HCT116 (cell line): ENCODE data around the gene BRD9. TPM values are rescaled to one million over a fixed set of nuclear protein-coding genes. Genes with fewer than 3 reads are reported as not detected.
"Not testable (repeated sequence)": the region's sequence is repeated elsewhere in the genome, so short reads cannot be mapped to it uniquely, and the experiment has no call there.

Experiments
- ATAC-seq: fragments of 200-7000 bp; cut with Tn5 transposase; 2 replicates; pipeline ENCODE4 v1.9.1; 2020; ENCODE audit warnings: mild to moderate bottlenecking, moderate library complexity
- BruUV-seq: library from RNA; stranded (reverse); fragments of 400-500 nt; replicated peaks from 2 replicates; lab custom pipeline; 2021; lab: Mats Ljungman, UMichigan
- CTCF ChIA-PET: fragments of 300-600 bp; sonication (Branson Sonifier 250); formaldehyde crosslinking; loops from one replicate; lab custom pipeline; 2021; ENCODE audit warnings: antibody characterized with exemption; lab: Charles Lee
- POLR2A ChIA-PET: fragments of 300-600, 350-600 bp; sonication (Branson Sonifier 250); formaldehyde crosslinking; loops from one replicate; lab custom pipeline; 2021; ENCODE audit warnings: antibody characterized with exemption; lab: Charles Lee
- RAD21 ChIA-PET, 2 experiments: fragments of 300-600 bp; sonication (Branson Sonifier 250); formaldehyde crosslinking; loops; one replicate each; lab custom pipeline; 2023; ENCODE audit warnings: low total read pairs in 2 of 2; ENCODE audit not compliant: uncharacterized antibody in 2 of 2, unreplicated experiment in 2 of 2, low non-redundant PET in 1 of 2; lab: Charles Lee
- DNase-seq: peaks from one replicate; pipeline ENCODE4 v3.0.0-alpha.2; 2010; ENCODE audit warnings: low read depth, low spot score
- H2AFZ ChIP-seq: fragments of 200-600 bp; shearing (Covaris generic), sonication (generic); 2 replicates; pipeline ENCODE4 v1.6.1; 2017; ENCODE audit warnings: low read depth, mixed run types, mixed read lengths, antibody characterized with exemption, low read length; ENCODE audit not compliant: poor library complexity, severe bottlenecking
- H3K27ac ChIP-seq: 2 replicates; pipeline ENCODE4 v1.5.1; 2012; ENCODE audit warnings: low read depth, low read length
- H3K27me3 ChIP-seq: fragments of 200-600 bp; sonication (generic); 2 replicates; pipeline ENCODE4 v1.6.1; 2016; ENCODE audit warnings: mixed run types, low read length, mixed read lengths; ENCODE audit not compliant: insufficient read depth
- H3K36me3 ChIP-seq, 2 experiments: fragments of 200-500 bp in 1 of 2; fragments of 200-600 bp in 1 of 2; sonication (Bioruptor generic) in 1 of 2; sonication (generic) in 1 of 2; 2 replicates each; pipeline versions ENCODE4 v1.5.1 to v1.6.1; 2014 to 2016; ENCODE audit warnings: low read length in 2 of 2, inconsistent platforms in 1 of 2, mixed read lengths in 1 of 2, mixed run types in 1 of 2; ENCODE audit not compliant: insufficient read depth in 2 of 2, control insufficient read depth in 1 of 2
- H3K4me1 ChIP-seq, 2 experiments: fragments of 200-600 bp in 1 of 2; sonication (generic) in 1 of 2; 2 replicates each; pipeline versions ENCODE4 v1.5.1 to v1.6.1; 2012 to 2017; ENCODE audit warnings: low read length in 2 of 2, inconsistent platforms in 1 of 2, mild to moderate bottlenecking in 1 of 2, mixed read lengths in 1 of 2, mixed run types in 1 of 2, moderate library complexity in 1 of 2; ENCODE audit not compliant: insufficient read depth in 2 of 2, control insufficient read depth in 1 of 2
- H3K4me2 ChIP-seq: fragments of 200-600 bp; sonication (generic); 2 replicates; pipeline ENCODE4 v1.6.1; 2017; ENCODE audit warnings: mixed run types, low read length, mixed read lengths
- H3K4me3 ChIP-seq, 2 experiments: fragments of 200-600 bp in 1 of 2; sonication (generic) in 1 of 2; replicated peaks in 1 of 2; 2 replicates each; pipeline ENCODE4 v1.5.1; 2011 to 2016; ENCODE audit warnings: low read length in 2 of 2, control low read depth in 1 of 2, low read depth in 1 of 2, mild to moderate bottlenecking in 1 of 2, mixed read lengths in 1 of 2, mixed run types in 1 of 2
- H3K79me2 ChIP-seq: fragments of 200-600 bp; sonication (generic); 2 replicates; pipeline ENCODE4 v1.6.1; 2017; ENCODE audit warnings: mild to moderate bottlenecking, mixed run types, low read length, moderate library complexity, mixed read lengths; ENCODE audit not compliant: insufficient read depth
- H3K9ac ChIP-seq: fragments of 200-600 bp; sonication (generic); 2 replicates; pipeline ENCODE4 v1.6.1; 2016; ENCODE audit warnings: low read length, mixed read lengths
- H3K9me2 ChIP-seq: fragments of 200-600 bp; sonication (generic), shearing (Covaris generic); 2 replicates; pipeline ENCODE4 v1.6.1; 2017; ENCODE audit warnings: mixed run types, mild to moderate bottlenecking, moderate library complexity; ENCODE audit not compliant: insufficient read depth
- H3K9me3 ChIP-seq, 2 experiments: fragments of 200-500 bp in 1 of 2; fragments of 200-600 bp in 1 of 2; sonication (Bioruptor generic) in 1 of 2; sonication (generic) in 1 of 2; 2 replicates each; pipeline ENCODE4 v1.6.1; 2014 to 2017; ENCODE audit warnings: low read length in 2 of 2, mixed read lengths in 2 of 2, inconsistent platforms in 1 of 2, low read depth in 1 of 2, mild to moderate bottlenecking in 1 of 2, mixed run types in 1 of 2, moderate library complexity in 1 of 2; ENCODE audit not compliant: control insufficient read depth in 1 of 2, insufficient read depth in 1 of 2
- H4K20me1 ChIP-seq: fragments of 200-600 bp; sonication (generic), shearing (Covaris generic); 2 replicates; pipeline ENCODE4 v1.6.1; 2017; ENCODE audit warnings: mixed run types, mild to moderate bottlenecking, moderate library complexity; ENCODE audit not compliant: insufficient read depth
- CBX3 ChIP-seq: IDR thresholded peaks from 2 replicates; pipeline ENCODE4 v1.6.1; 2012; ENCODE audit warnings: low read depth
- EGR1 ChIP-seq: IDR thresholded peaks from 2 replicates; pipeline ENCODE4 v1.6.1; 2012; ENCODE audit warnings: low read depth
- EZH2phosphoT487 ChIP-seq: fragments of 200-600 bp; IDR thresholded peaks from 2 replicates; pipeline ENCODE4 v1.6.1; 2018; ENCODE audit warnings: antibody characterized with exemption, borderline replicate concordance
- FOSL1 ChIP-seq: IDR thresholded peaks from 2 replicates; pipeline ENCODE4 v1.6.1; 2012; ENCODE audit warnings: low read depth
- JUND ChIP-seq: IDR thresholded peaks from 2 replicates; pipeline ENCODE4 v1.6.1; 2012
- POLR2A ChIP-seq: IDR thresholded peaks from 2 replicates; pipeline ENCODE4 v1.7.0; 2011; ENCODE audit warnings: borderline replicate concordance; ENCODE audit not compliant: insufficient read depth, insufficient read length; ENCODE audit errors: extremely low read depth
- POLR2AphosphoS5 ChIP-seq: IDR thresholded peaks from 2 replicates; pipeline ENCODE4 v1.6.1; 2011; ENCODE audit warnings: mild to moderate bottlenecking, low read depth, low read length, moderate library complexity
- SP1 ChIP-seq: IDR thresholded peaks from 2 replicates; pipeline ENCODE4 v1.6.1; 2012; ENCODE audit warnings: low read depth
- YY1 ChIP-seq: IDR thresholded peaks from 2 replicates; pipeline ENCODE4 v1.6.1; 2011; ENCODE audit warnings: low read length, low read depth, moderate library complexity, mild to moderate bottlenecking; ENCODE audit not compliant: insufficient replicate concordance; ENCODE audit errors: extremely low read depth
- ZFX ChIP-seq: fragments of 450-650 bp; IDR thresholded peaks from 2 replicates; pipeline ENCODE4 v1.6.1; 2017
- intact Hi-C: fragments of 100-400 bp; cut with micrococcal nuclease; formaldehyde crosslinking; loops from 2 replicates; pipeline ENCODE4 v1.10.0; 2022
- total RNA-seq: library from RNA; stranded (reverse); gene quantifications from one replicate; pipeline ENCODE4 v1.2.1, GENCODE V29; 2021; ENCODE audit not compliant: unreplicated experiment
- TF ChIP-seq, protein P1 (sequence below), 3 experiments: fragments of 200-600 bp in 1 of 3; sonication (generic) in 1 of 3; IDR thresholded peaks in 2 of 3; conservative IDR thresholded peaks in 1 of 3; 2 replicates each; pipeline ENCODE4 v1.5.1; 2012 to 2017; ENCODE audit warnings: low read depth in 2 of 3, low read length in 2 of 3, antibody characterized with exemption in 1 of 3, borderline replicate concordance in 1 of 3, control low read depth in 1 of 3, mild to moderate bottlenecking in 1 of 3, mixed read lengths in 1 of 3, mixed run types in 1 of 3, moderate library complexity in 1 of 3; ENCODE audit not compliant: insufficient read depth in 1 of 3

Gene BRD9
- total RNA-seq, 1 experiment from 2014 or later, result 54.6 TPM

DNA sequence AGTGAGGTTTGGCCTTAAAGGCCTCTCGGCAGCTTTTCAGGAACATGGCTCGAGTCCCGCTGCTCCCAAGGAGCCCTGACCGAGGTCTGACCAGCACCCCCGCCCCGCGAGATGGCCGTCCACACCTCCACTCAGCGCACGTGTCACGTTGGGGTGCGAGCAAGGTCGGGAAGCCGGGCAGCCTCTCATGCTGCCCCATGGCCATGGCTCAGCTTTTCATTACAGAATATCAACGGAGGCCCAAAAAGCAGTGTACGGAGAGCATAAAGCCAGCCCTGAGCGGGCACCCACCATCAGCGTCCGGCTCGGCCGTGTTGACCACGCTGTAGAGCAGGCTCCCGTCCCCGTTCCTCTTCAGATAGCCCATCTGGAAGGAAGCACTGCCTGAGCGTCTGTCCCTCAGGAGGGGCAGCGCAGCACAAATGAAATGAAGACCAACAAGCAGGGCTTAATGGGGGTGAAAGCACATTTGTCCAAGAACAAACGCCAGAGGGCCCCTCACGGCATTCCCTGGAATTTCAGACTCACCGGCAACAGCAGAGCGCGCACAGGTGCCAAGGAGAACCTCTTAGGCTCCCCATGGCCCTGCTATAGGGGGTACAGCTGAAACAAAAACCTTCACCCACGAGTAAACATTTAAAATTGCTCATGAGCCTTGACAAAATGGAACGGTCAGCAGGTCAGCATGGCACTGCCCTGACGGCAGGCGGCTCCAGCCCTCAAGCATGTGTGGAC, 11.6 kb downstream of the BRD9 start:
- Histone ChIP-seq H3K27me3 (no peaks in the 10 kb centered on the region), H3K4me3 (no peak overlapping the region), H2AFZ (no peak overlapping the region), H3K4me1 (no peaks in the 10 kb centered on the region), H3K9me3 (no peaks in the 10 kb centered on the region), H3K9me2 (no peaks in the 10 kb centered on the region), H3K36me3 (peaks cover 57 to 66% of the 10 kb centered on the region in 2 experiments), H4K20me1 (no peaks in the 10 kb centered on the region; the same call in 1 of the 2 replicates), H3K27ac (no peak overlapping the region), H3K79me2 (peaks cover 56% of the 10 kb centered on the region), H3K4me2 (no peak overlapping the region), H3K9ac (no peak overlapping the region)
- DNase-seq (no peak), ATAC-seq (no peak)
- ChIA-PET POLR2A (no interaction called here), CTCF (no interaction called here), RAD21 (no interaction called here)
- intact Hi-C loops, result no loop called here
- TF ChIP-seq ZFX (no peak), SP1 (no peak), YY1 (no peak), EZH2phosphoT487 (no peak), FOSL1 (no peak), EGR1 (no peak), CBX3 (no peak), POLR2AphosphoS5 (no peak), POLR2A (no peak), JUND (no peak)
- TF ChIP-seq, protein P1, sequence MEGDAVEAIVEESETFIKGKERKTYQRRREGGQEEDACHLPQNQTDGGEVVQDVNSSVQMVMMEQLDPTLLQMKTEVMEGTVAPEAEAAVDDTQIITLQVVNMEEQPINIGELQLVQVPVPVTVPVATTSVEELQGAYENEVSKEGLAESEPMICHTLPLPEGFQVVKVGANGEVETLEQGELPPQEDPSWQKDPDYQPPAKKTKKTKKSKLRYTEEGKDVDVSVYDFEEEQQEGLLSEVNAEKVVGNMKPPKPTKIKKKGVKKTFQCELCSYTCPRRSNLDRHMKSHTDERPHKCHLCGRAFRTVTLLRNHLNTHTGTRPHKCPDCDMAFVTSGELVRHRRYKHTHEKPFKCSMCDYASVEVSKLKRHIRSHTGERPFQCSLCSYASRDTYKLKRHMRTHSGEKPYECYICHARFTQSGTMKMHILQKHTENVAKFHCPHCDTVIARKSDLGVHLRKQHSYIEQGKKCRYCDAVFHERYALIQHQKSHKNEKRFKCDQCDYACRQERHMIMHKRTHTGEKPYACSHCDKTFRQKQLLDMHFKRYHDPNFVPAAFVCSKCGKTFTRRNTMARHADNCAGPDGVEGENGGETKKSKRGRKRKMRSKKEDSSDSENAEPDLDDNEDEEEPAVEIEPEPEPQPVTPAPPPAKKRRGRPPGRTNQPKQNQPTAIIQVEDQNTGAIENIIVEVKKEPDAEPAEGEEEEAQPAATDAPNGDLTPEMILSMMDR (IDR thresholded peaks at IDR 0.05 in 2 of 3, conservative IDR thresholded peaks at IDR 0.05 in 1 of 3; ENCODE audit: borderline replicate concordance in 1 of 3, insufficient read depth in 1 of 3, low read depth in 2 of 3, low read length in 2 of 3), result no peak
- no TSS peak for BruUV-seq

DNA sequence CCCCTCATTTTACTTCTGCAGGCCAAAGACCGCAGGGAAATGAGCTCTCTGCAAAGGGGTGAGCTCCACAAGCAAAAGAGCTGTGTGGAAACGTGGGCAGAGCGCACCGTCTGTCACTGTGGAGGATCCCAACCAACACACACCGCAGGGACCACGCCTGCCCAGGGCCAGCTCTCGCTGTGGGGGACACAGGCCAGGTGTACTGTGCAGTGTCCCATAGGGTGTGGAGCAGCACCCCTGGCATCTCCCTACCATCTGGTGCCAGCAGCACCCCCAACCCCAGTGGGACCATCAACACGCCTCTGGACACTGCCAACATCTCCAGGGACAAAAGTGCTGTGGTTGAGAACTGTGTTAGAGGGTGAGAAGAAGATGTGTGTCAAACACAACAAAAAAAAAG, 13.9 kb downstream of the BRD9 start:
- H4K20me1 ChIP-seq, DNase-seq, H3K27me3 ChIP-seq, CTCF ChIA-PET, H3K9ac ChIP-seq, H3K4me2 ChIP-seq, BruUV-seq, H3K9me3 ChIP-seq, H3K27ac ChIP-seq, H3K4me1 ChIP-seq, intact Hi-C loops, H3K4me3 ChIP-seq, H2AFZ ChIP-seq, POLR2A ChIA-PET, RAD21 ChIA-PET, ATAC-seq, H3K9me2 ChIP-seq: not testable (repeated sequence)
- Histone ChIP-seq H3K79me2 (peaks cover 52% of the 10 kb centered on the region), H3K36me3 (peaks cover 60 to 61% of the 10 kb centered on the region in 2 experiments)
